ENCODE results near the gene CDK15.

CDK15 gene

DNA sequence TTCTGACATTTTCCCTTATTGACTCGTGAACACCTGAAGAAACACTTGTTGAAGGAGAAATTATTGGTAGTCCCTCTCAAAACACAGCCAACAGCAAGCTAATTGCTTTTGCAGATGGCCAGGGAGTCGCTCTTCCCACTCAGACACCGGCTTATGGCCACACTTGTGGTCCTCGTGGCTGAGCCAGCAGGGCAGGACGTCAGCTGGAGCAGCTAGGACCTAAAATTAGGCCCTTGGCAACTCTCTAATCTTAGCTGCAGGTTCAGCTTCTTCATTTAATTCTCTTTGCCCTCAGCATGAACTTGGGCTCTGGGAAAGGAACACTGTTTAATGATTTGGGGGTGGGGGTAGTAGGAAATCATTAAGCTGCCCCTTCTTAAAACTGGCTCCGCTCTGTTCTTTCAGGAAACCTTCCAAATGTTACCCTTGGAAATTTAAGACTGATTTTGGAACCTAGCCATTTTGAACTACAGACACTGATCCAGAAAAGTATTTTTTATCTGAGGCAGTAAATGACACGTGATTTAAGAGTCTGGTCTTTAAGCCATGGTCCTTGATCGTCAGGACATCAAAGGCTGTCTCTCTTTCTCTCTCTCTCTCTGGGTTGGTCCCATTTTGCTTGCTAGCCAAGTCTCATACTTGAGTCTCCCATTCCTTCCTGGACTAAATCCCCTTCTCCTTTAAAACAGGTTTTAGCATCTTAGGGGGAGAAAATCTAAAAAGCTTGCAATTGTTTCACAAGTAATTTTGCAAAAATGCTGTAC is 77.5 kb downstream of the CDK15 start:
- DNase-seq (ENCODE audit: low read depth), result no peak
- no peak overlapping the region for H3K4me3 ChIP-seq (ENCODE audit: low read length)
- TF ChIP-seq, protein P1, sequence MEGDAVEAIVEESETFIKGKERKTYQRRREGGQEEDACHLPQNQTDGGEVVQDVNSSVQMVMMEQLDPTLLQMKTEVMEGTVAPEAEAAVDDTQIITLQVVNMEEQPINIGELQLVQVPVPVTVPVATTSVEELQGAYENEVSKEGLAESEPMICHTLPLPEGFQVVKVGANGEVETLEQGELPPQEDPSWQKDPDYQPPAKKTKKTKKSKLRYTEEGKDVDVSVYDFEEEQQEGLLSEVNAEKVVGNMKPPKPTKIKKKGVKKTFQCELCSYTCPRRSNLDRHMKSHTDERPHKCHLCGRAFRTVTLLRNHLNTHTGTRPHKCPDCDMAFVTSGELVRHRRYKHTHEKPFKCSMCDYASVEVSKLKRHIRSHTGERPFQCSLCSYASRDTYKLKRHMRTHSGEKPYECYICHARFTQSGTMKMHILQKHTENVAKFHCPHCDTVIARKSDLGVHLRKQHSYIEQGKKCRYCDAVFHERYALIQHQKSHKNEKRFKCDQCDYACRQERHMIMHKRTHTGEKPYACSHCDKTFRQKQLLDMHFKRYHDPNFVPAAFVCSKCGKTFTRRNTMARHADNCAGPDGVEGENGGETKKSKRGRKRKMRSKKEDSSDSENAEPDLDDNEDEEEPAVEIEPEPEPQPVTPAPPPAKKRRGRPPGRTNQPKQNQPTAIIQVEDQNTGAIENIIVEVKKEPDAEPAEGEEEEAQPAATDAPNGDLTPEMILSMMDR (IDR thresholded peaks at IDR 0.05; ENCODE audit: insufficient read depth, low read depth, low read length, missing control alignments), result no peak

DNA sequence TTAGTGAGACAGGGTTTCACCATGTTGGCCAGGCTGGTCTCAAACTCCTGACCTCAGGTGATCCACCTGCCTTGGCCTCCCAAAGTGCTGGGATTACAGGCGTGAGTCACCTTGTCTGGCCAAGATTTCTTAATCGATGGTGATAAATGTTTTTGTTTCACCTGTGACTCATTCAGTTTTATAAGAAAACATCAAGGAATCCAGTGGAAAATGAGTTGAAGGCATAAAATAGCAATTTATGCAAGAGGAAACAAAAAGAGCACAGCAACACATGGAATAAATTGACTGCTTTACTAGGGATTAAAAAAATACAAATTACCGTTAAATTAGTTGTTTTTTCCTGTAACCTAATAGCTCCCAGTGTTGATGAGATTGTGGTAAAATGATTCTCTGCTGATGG is 80.2 kb downstream of the CDK15 start:
- TF ChIP-seq, protein P1 (IDR thresholded peaks at IDR 0.05; ENCODE audit: insufficient read depth, low read depth, low read length, missing control alignments), result no peak
- H3K4me3 ChIP-seq (ENCODE audit: low read length), result no peak overlapping the region
- peak; percentile 80 for DNase-seq (ENCODE audit: low read depth)

DNA sequence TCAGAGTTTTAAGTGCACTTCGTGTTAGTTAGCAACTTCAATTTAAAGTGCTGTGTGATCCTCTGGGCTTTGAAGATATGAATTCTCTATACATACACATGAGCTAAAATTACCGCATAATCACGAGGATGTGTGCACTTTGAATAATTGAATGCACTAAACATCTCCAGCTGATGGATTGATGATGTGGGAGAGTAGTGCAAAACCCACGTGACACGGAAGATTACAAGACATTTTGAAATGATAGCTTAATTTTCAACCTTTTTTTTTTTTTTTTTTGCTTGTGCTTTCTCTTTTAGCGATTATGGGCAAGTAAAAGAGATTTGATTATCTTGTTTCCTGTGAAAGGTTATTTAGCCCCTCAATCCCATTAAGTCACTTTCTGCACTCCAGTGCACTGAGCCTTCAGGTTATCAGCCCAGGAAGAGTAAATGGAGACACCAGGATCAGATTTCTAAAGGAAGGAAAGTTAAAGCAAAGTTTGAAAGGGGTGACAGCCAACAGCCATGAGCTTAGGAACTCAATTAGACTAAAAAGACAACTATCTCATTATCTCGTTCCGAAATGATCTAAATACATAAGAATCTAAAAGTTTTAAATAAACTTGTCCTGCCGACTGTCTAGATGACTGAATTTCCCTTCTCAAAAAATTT is 81.6 kb downstream of the CDK15 start:
- no peak overlapping the region for H3K4me3 ChIP-seq (ENCODE audit: low read length)
- TF ChIP-seq, protein P1 (IDR thresholded peaks at IDR 0.05; ENCODE audit: insufficient read depth, low read depth, low read length, missing control alignments), result no peak
- no peak for DNase-seq (ENCODE audit: low read depth)

DNA sequence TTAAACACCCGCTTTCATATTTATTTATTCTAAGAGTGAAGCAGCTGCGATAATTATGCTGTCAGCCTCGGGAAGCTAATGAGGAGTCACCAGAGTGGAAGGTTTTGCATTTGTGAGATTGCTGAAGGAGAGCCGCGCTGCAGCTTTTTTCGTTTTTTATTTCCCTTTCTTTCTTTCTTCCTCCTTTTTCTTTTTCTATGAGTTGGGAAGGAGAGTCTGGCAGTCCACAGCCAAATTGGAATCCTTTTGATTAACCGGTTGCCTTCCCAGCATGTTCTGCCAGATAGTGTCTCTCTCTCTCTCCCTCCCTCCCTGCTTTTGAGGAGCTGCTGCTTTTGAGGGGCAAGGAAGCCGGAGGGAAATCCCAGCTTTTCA is 82.1 kb downstream of the CDK15 start:
- TF ChIP-seq, protein P1 (IDR thresholded peaks at IDR 0.05; ENCODE audit: insufficient read depth, low read depth, low read length, missing control alignments), result no peak
- DNase-seq (ENCODE audit: low read depth), result no peak
- no peak overlapping the region for H3K4me3 ChIP-seq (ENCODE audit: low read length)

DNA sequence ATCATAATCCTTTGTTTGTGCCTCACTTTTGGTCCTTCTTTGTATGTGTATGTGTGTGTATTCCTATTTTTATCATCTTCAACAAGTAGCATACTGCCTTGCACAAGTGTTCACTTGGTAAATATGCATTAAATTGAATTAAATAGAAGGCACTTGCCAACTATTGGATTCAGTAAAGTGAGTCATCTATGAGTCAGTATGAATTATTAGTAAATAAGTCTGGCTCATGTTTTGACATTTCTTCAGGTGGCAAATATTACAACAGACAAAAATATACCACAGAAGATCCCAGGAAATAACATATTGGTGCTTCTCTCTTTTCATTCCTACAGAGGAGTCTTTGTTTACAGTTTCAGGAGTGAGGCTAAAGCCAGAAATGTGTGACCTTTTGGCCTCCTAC is 84.1 kb downstream of the CDK15 start:
- TF ChIP-seq, protein P1 (IDR thresholded peaks at IDR 0.05; ENCODE audit: insufficient read depth, low read depth, low read length, missing control alignments), result no peak
- no peak overlapping the region for H3K4me3 ChIP-seq (ENCODE audit: low read length)

DNA sequence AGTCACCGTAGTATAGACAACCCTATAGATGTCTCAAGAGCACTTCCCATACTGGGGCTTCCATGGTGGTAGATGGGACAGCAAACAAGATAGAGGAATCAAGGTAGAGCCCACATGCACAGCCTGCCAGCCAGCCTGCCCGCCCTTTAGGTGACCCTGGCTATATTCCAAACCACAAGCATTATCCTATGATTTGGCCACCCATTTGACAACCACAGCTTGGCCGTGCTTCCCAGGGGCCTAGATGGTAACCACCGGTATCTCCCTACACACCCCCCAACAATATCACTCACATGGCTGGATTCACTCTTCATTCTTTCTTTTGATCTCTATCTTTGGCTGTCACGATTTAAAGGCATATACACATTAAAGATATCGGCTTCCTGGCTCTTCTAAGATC is 85.3 kb downstream of the CDK15 start:
- TF ChIP-seq, protein P1 (IDR thresholded peaks at IDR 0.05; ENCODE audit: insufficient read depth, low read depth, low read length, missing control alignments), result no peak
- no peak overlapping the region for H3K4me3 ChIP-seq (ENCODE audit: low read length)
- DNase-seq (ENCODE audit: low read depth), result no peak

More for the DNA sequence above, 84.1 kb downstream of the CDK15 start:
- DNase-seq (ENCODE audit: low read depth), result peak; percentile 81
